Measurements from ENCODE around the gene TOB1. TPM values are rescaled to one million over a fixed set of nuclear protein-coding genes. Genes with fewer than 3 reads are reported as not detected.

The TOB1 gene
- total and polyA plus RNA-seq, 2 donors (not counting 1 experiment from before 2014, with no cell fraction given): 23.3 to 28.9 TPM

DNA sequence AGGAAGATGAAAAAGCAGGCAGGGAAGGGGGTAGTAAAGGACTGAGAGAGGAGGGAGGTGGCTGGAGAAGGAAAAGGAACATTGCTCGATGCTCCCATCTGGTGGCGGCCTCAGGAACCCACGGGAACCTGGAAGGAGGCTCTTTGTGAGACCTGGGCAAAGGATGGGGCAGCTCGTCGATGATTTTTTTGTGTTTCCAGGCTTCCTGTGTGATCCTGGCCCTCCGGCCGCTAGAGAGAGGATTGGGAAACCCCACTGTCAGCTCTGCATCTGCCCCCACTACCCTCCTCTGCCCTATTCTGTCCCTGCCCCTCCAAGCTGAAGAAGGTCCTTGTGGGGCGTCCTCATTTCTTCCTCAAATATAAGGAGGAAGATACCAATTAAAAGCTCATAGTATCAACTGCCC lies 24.2 kb downstream of the TOB1 start:
- peak overlapping the region; percentile 40 for H2AFZ ChIP-seq (ENCODE audit: insufficient read depth, low read depth, low read length, poor library complexity, severe bottlenecking)
- CTCF ChIA-PET: interaction anchor here (0.6 to 2.1 kb wide), 11 partner anchors 10 to 300 kb away, joined by 3 to 9 read pairs (median 4); partner anchors contain the start of gene SPATA20

DNA sequence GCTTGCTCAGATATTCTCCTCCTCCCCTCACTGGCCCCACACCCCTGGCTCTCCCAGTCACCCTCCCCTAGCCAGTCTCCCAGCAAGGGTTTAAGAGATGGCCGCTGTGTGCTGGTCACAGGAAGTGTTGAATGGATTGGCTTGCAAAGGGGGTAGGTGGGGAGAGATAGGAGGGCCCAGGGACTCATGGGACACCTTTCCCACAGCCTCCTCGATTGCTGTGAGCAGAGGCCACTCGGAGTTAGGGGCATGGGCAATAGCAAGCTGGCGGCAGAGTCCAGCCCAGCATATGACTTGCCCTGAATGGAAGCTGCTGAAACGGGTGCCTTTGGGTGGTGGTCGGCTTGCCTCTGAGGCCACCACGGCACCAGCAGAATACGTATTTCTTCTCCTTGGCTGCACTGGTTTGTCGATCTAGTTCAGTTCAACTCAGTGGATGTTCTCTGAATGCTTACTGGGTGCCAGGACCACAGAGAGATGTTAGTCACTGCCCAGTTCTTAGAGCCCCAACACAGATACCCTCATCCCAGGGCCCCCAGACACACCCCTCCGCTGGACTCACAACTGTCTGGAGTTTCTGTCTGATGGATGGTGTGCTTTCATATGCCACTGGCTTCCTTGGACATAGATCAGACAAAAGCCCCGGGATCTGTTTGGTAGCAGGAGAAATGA lies 24.7 kb downstream of the TOB1 start:
- H2AFZ ChIP-seq (ENCODE audit: insufficient read depth, low read depth, low read length, poor library complexity, severe bottlenecking): peak overlapping the region; percentile 40
- H3K4me2 ChIP-seq (replicated peaks; ENCODE audit: low read depth, low read length, poor library complexity, severe bottlenecking): no peak overlapping the region
- DNase-seq: no peak
- peaks cover 0 to 3% (median 0%) of the 10 kb centered on the region in 4 experiments for H3K27me3 ChIP-seq (replicated peaks in 1 of 4; ENCODE audit: control extremely low read depth in 1 of 4, control insufficient read depth in 3 of 4, insufficient read depth in 4 of 4, low read length in 3 of 4)
- ChIA-PET CTCF (interaction anchor here (0.8 to 2.1 kb wide), 7 partner anchors 10 to 295 kb away, joined by 3 to 9 read pairs (median 5); partner anchors contain the start of gene SPATA20), POLR2A (no interaction called here)
- H3K27me3 Mint-ChIP-seq: no peaks in the 10 kb centered on the region
- H3K9me3 Mint-ChIP-seq (ENCODE audit: insufficient read depth): no peaks in the 10 kb centered on the region
- H3K79me2 ChIP-seq (ENCODE audit: control insufficient read depth, insufficient read depth, low read length): no peaks in the 10 kb centered on the region
- H3K27ac ChIP-seq (ENCODE audit: low read length in 2 of 2): no peak overlapping the region
- H3K27ac Mint-ChIP-seq: no peak overlapping the region
- no peaks in the 10 kb centered on the region for H3K4me1 Mint-ChIP-seq
- no peak overlapping the region for H3K9ac ChIP-seq (ENCODE audit: low read length)
- no peaks in the 10 kb centered on the region for H3K36me3 ChIP-seq (replicated peaks in 1 of 2; ENCODE audit: control extremely low read depth in 1 of 2, control insufficient read depth in 1 of 2, extremely low read depth in 1 of 2, insufficient read depth in 2 of 2, low read length in 1 of 2)
- no peak overlapping the region for H3K4me3 ChIP-seq (ENCODE audit: control extremely low read depth in 1 of 5, extremely low read depth in 1 of 5, insufficient read depth in 1 of 5, low read depth in 2 of 5, low read length in 4 of 5)
- no peaks in the 10 kb centered on the region for H3K4me1 ChIP-seq (ENCODE audit: control insufficient read depth in 2 of 2, insufficient read depth in 2 of 2, low read length in 2 of 2)
- no peak for TF ChIP-seq EZH2 (IDR thresholded peaks at IDR 0.05; ENCODE audit: borderline replicate concordance, insufficient read depth, low read depth, low read length, poor library complexity, severe bottlenecking)
- TF ChIP-seq, protein P1, sequence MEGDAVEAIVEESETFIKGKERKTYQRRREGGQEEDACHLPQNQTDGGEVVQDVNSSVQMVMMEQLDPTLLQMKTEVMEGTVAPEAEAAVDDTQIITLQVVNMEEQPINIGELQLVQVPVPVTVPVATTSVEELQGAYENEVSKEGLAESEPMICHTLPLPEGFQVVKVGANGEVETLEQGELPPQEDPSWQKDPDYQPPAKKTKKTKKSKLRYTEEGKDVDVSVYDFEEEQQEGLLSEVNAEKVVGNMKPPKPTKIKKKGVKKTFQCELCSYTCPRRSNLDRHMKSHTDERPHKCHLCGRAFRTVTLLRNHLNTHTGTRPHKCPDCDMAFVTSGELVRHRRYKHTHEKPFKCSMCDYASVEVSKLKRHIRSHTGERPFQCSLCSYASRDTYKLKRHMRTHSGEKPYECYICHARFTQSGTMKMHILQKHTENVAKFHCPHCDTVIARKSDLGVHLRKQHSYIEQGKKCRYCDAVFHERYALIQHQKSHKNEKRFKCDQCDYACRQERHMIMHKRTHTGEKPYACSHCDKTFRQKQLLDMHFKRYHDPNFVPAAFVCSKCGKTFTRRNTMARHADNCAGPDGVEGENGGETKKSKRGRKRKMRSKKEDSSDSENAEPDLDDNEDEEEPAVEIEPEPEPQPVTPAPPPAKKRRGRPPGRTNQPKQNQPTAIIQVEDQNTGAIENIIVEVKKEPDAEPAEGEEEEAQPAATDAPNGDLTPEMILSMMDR (IDR thresholded peaks at IDR 0.05): no peak
- no peak for ATAC-seq (ENCODE audit: low read depth)
- intact Hi-C loops (cut with micrococcal nuclease): no loop called here
- H3K9me3 ChIP-seq (ENCODE audit: control extremely low read depth in 1 of 3, control insufficient read depth in 2 of 3, insufficient read depth in 1 of 3, low read length in 2 of 3): no peaks in the 10 kb centered on the region
- H4K20me1 ChIP-seq (ENCODE audit: control insufficient read depth, insufficient read depth, low read length, poor library complexity, severe bottlenecking): no peaks in the 10 kb centered on the region
- WGBS (ENCODE audit: insufficient coverage): 83% methylated on average over 10 of the region's 11 CpGs
- no peak overlapping the region for H3K4me3 Mint-ChIP-seq

More for the DNA sequence above, 24.2 kb downstream of the TOB1 start:
- no peak overlapping the region for H3K4me3 ChIP-seq (ENCODE audit: control extremely low read depth in 1 of 5, extremely low read depth in 1 of 5, insufficient read depth in 1 of 5, low read depth in 2 of 5, low read length in 4 of 5)
- TF ChIP-seq, protein P1 (IDR thresholded peaks at IDR 0.05): peak; percentile 54
- TF ChIP-seq EZH2 (IDR thresholded peaks at IDR 0.05; ENCODE audit: borderline replicate concordance, insufficient read depth, low read depth, low read length, poor library complexity, severe bottlenecking): no peak
- H3K4me2 ChIP-seq (replicated peaks; ENCODE audit: low read depth, low read length, poor library complexity, severe bottlenecking): no peak overlapping the region
- POLR2A ChIA-PET: no interaction called here
- Mint-ChIP-seq H3K27ac (peak overlapping the region; percentile 24), H3K9me3 (ENCODE audit: insufficient read depth) (no peaks in the 10 kb centered on the region), H3K4me1 (no peaks in the 10 kb centered on the region), H3K27me3 (no peaks in the 10 kb centered on the region), H3K4me3 (no peak overlapping the region)
- H4K20me1 ChIP-seq (ENCODE audit: control insufficient read depth, insufficient read depth, low read length, poor library complexity, severe bottlenecking): no peaks in the 10 kb centered on the region
- H3K9me3 ChIP-seq (ENCODE audit: control extremely low read depth in 1 of 3, control insufficient read depth in 2 of 3, insufficient read depth in 1 of 3, low read length in 2 of 3): no peaks in the 10 kb centered on the region
- H3K79me2 ChIP-seq (ENCODE audit: control insufficient read depth, insufficient read depth, low read length): no peaks in the 10 kb centered on the region
- H3K4me1 ChIP-seq (ENCODE audit: control insufficient read depth in 2 of 2, insufficient read depth in 2 of 2, low read length in 2 of 2): no peaks in the 10 kb centered on the region
- intact Hi-C loops (cut with micrococcal nuclease): no loop called here
- no peaks in the 10 kb centered on the region for H3K36me3 ChIP-seq (replicated peaks in 1 of 2; ENCODE audit: control extremely low read depth in 1 of 2, control insufficient read depth in 1 of 2, extremely low read depth in 1 of 2, insufficient read depth in 2 of 2, low read length in 1 of 2)
- H3K27ac ChIP-seq (ENCODE audit: low read length in 2 of 2): no peak overlapping the region
- DNase-seq (peak; percentile 55), ATAC-seq (ENCODE audit: low read depth) (peak; percentile 43)
- no peak overlapping the region for H3K9ac ChIP-seq (ENCODE audit: low read length)
- peaks cover 0 to 3% (median 0%) of the 10 kb centered on the region in 4 experiments for H3K27me3 ChIP-seq (replicated peaks in 1 of 4; ENCODE audit: control extremely low read depth in 1 of 4, control insufficient read depth in 3 of 4, insufficient read depth in 4 of 4, low read length in 3 of 4)
- whole genome bisulfite sequencing (ENCODE audit: insufficient coverage): 14% methylated on average over 7 of the region's 8 CpGs
